SK-N-SH treated with all-trans-retinoic acid at 6 μM for 48 hours (cell line): Measurements from ENCODE around the gene COL1A2.

Experiments used
- RARB ChIP-seq: fragments of 250-450 bp; sonication (Bioruptor Pico); IDR thresholded peaks from 2 replicates; pipeline ENCODE4 v1.8.0; 2021; ENCODE audit warnings: mild to moderate bottlenecking, moderate library complexity
- TOX ChIP-seq: fragments of 250-450 bp; sonication (Bioruptor Pico); IDR thresholded peaks from 2 replicates; pipeline ENCODE4 v1.8.0; 2021; ENCODE audit warnings: mild to moderate bottlenecking, moderate library complexity, borderline replicate concordance
- ZFP30 ChIP-seq: fragments of 450-650 bp; formaldehyde crosslinking; IDR thresholded peaks from 2 replicates; pipeline ENCODE4 v1.5.0; 2022; ENCODE audit warnings: mild to moderate bottlenecking, moderate library complexity

DNA sequence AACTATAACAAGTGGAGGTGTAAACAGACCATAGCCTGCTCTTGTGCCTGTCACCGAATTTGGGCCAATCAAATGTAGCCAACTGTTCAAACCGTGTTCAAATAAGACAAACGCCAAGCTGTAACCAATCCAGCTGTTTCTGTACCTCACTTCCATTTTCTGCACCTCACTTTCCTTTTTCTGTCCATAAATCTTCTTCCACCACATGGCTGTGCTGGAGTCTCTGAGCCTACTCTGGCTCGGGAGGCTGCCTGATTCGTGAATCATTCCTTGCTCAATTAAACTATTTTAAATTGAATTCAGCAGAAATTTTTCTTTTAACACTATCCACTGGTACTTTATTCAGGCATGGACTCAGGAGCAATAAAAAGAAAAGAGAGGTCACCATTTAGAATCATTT lies 29.9 kb upstream of the COL1A2 start:
- TF ChIP-seq RARB (CRISPR knock-in tag): no peak
- TF ChIP-seq TOX: no peak
- TF ChIP-seq ZFP30 (CRISPR knock-in tag): no peak
